ENCODE data around the gene NOTCH1.

NOTCH1 gene

GRCh38 chr9:136499935-136500910, 45.6 kb downstream of the NOTCH1 start:
- DNase-seq (ENCODE audit: low read depth), result no peak

- DNase-seq (ENCODE audit: low read depth), result no peak
These were observed 46.5 kb downstream of the NOTCH1 start for GRCh38 chr9:136499071-136499934.

- DNase-seq (ENCODE audit: low read depth), result no peak
These were observed 47.7 kb downstream of the NOTCH1 start for GRCh38 chr9:136497916-136498695.

GRCh38 chr9:136496801-136497620, 48.8 kb downstream of the NOTCH1 start:
- no peak for DNase-seq (ENCODE audit: low read depth)

GRCh38 chr9:136496181-136496580, 49.7 kb downstream of the NOTCH1 start:
- no peak for DNase-seq (ENCODE audit: low read depth)

DNA sequence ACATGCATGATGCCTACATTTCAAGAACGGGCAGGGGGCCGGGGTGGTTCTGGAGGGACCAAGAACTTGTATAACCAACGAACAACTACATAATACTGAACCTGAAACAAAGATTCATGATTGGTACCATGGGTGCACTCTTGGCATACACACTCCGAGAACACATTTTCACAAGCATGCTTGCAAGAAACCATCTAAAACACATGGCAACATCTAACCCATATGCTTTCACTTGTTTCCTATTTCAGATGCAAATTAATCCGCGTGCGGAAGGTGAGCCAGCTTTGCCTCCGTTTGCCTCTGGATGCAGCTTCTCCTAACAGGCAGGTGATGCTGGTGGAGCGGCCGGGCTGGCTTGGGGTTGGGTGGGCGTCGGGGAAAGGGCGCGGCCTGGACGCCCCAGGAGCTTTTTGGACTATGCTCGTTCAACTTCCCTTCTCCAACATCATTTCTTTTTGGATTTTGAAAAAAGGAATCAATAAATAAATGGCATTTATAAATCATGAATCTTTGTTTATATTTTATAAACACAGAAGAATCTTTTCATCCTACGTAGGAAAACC, 50.5 kb downstream of the NOTCH1 start:
- DNase-seq (ENCODE audit: low read depth), result no peak

DNA sequence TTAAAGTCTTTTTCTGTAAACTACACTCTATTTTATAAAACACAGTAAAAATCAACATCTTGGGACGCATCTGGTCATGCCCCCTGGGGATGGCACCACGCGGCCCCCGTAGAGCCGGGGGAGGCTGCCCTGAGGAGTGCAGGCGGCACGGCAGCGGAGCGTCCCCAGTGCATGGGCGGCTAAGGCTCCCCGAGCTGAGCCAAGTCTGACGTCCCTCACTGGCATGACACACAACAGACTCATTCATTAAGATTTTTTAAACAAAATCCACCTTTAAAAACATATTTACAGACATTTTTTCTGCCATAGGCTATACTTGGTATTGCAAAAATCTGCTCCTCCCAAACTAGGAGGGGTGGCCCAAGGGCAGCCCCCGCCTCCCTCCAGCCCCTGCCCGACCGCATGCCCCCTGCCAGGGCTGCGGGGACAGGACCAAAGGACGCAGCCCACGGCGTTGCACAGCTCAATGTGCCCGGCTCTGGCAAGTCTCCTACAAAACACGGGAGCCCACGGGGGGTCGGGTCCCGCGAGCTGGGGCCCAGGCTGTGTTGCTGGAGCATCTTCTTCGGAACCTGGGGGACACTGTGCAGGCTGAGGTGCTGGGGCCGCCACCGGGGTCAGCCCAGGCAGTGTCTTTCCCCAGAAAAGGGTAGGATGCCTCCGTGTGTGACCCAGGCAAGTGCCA, 51.2 kb downstream of the NOTCH1 start:
- DNase-seq (ENCODE audit: low read depth), result no peak

DNA sequence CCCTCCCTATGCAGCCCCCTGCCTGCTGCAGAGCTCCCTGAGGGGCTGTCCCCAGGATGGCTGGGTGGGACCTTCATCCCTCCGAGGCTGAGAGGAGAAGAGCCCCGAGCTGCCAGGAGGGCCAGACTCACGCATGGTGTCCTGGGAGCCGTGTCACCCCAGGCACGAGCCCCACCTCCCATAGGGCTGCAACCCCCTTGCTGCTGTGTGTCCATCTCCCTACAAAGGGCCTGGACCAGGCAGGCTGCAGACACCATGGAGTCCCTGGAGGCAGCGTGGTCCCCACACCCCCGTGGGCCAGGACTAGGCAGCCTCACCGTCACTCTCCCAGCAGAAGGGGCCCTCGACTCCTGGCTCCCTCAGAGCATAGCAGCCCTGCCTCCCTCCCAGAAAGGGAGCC, 51.8 kb downstream of the NOTCH1 start:
- no peak for DNase-seq (ENCODE audit: low read depth)

GRCh38 chr9:136493567-136493971, 52.3 kb downstream of the NOTCH1 start:
- DNase-seq (ENCODE audit: low read depth), result no peak

GRCh38 chr9:136492978-136493522, 52.8 kb downstream of the NOTCH1 start:
- DNase-seq (ENCODE audit: low read depth), result no peak

DNA sequence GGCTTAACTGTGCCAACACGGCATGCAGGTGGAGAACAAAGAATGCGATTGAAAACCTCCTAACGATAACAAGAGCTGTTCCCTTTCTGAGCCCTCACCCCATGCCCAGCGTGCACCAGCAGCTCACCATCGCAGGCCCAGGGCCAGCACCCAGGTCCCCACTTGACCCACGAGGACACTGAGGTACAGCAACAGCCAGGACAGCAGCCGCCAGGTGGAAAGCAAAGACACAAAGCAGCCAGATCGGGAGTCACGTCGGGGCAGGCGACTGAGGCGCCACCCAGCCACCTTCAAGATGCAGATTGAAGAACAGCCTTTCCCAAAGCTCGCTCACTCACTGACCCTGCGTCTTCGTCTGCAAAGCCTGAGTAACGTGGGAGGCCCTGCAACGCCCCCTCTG, 56.1 kb downstream of the NOTCH1 start:
- DNase-seq (ENCODE audit: low read depth), result no peak

DNA sequence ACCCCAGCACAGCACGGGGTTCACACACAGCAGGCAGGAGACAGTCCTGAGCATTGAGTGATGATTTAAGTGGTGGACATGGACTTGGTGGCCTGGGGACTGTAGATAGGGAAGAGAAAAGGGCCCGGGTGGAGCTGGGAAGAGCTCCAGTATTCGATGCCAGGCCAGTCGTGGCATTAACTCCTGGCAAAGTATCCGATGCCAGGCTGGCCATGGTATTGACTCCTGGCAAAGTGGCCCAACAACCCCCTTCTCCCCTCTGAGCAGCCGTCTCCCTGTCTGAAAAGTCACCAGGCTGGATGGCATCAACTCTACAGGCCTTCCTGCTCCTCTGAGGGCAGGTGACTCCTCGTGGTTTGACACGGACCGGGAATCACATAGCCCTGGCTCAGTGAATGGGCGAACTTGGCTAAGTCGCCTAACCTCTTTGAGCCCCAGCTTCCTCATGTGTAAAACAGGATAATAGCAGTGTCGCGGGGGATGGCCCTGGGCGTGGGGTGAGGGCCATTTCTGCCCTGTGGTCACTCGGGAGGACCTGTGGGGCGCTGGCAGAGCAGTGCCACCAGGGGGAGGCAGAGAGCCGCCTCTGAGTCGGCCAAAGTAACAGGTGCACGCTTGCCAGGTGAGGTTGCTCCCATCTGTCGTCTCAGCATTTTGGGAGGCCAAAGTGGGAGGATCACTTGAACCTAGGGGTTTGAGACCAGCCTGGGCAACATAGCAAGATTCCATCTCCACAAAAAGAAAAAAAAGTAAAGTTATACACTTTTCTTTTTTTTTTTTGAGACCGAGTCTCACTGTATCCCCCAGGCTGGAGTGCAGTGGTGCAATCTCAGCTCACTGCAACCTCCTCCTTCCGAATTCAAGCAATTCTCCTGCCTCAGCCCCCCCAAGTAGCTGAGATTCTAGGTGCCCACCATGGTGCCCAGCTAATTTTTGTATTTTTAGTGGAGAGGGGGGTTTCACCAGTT, 57.3 kb downstream of the NOTCH1 start:
- peak; percentile 62 for DNase-seq (ENCODE audit: low read depth)

GRCh38 chr9:136487672-136488071, 58.2 kb downstream of the NOTCH1 start:
- DNase-seq (ENCODE audit: low read depth), result no peak

DNA sequence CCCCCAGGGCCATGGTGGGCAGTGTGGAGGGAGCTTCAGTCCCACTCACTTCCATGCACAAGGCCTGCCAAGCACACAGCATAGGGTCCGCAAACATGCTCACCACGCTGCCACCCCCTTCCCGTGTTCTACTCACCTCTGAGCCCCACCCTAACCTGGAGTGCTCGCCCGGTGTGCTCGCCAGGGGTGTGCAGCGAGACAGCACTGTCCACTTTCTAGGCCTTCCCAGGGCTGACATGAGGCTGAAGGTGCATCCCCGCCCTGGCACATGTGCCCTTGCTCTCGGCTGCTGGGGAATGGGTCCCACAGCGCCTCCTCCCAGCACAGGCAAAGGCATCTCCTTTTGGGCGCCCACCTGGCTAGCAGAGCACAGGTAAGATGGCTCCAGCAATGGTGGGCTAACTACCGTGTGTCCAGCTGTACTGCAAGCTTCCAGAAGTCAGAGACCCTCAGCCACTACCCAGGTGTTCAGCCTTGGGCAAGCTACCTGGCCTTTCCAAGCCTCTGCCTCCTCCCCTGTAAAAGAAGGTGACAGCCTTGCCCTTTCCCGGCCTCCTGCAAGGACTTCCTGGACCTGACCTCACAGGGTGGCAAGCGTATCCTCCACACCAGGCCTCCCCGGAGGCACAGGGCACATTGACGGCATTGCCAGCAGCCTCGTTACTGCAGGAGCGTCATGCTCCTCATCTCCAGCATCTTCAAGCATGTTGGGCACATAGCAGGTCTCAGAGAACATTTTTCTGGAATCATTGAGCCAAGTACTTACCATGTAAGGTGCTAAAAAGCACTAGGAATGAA, 58.8 kb downstream of the NOTCH1 start:
- DNase-seq (ENCODE audit: low read depth), result no peak

- DNase-seq (ENCODE audit: low read depth), result no peak
These were observed 59.7 kb downstream of the NOTCH1 start for GRCh38 chr9:136486131-136486530.

DNA sequence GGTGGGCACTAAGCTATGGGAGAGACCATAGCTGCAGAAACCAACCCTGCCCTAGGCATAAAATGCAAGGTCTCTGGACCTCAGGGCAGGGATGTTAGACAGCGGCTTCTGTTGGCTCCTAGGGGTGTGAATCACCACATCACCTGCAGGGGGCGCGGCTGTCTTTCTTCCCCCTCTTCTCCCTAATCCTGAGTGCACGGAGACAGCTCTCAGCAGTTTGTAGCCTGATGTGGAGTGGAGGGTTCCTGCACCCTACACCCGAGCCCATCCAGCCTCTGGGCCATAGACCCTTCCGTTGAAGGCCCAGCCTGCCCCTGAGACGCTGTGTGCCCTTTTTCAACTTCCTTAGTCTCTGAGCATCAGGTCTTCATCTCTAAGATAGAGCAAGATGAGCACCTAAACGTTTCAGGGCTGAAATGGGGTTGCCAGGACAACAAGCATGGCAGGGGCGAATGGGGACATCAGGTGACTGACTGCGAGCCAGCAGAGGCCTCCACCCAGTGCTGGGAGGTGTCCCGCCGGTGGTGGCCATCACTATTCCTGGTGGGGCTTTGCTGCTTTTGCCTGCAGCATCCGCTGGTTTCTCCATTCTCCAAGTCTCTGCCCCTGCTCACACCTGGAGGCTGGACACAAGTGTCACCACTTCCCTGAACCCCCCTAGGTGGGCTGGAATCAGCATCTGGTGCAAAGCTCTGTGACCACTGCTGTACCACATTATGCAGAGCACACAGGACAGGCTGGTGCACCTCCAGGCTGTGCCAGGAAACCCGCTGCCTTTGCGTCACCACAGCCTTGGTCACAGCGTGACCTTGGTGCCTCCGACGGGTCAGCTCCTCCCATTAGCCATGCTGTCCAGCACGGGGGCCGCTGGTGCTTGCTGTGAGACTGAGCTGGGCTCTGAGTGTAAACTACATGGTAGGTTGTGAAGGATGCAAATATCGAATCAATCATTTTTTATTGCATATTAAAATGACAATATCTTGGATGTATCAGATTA, 60.5 kb downstream of the NOTCH1 start:
- DNase-seq (ENCODE audit: low read depth), result peak; percentile 78
